CD4-positive, alpha-beta T cell treated with Interleukin-6 at 100 ng/mL for 8 hours (primary cell): ENCODE results near the gene ALKBH6.
"Not testable (repeated sequence)": the region's sequence is repeated elsewhere in the genome, so short reads cannot be mapped to it uniquely, and the experiment has no call there.

Source experiments
- DNase-seq: peaks from one replicate; pipeline ENCODE4 v3.0.0-alpha.2; 2020; ENCODE audit warnings: mixed read lengths, low spot score

Gene ALKBH6

GRCh38 chr19:35992907-35993765 is 20.9 kb downstream of the ALKBH6 start:
- no peak for DNase-seq

DNA sequence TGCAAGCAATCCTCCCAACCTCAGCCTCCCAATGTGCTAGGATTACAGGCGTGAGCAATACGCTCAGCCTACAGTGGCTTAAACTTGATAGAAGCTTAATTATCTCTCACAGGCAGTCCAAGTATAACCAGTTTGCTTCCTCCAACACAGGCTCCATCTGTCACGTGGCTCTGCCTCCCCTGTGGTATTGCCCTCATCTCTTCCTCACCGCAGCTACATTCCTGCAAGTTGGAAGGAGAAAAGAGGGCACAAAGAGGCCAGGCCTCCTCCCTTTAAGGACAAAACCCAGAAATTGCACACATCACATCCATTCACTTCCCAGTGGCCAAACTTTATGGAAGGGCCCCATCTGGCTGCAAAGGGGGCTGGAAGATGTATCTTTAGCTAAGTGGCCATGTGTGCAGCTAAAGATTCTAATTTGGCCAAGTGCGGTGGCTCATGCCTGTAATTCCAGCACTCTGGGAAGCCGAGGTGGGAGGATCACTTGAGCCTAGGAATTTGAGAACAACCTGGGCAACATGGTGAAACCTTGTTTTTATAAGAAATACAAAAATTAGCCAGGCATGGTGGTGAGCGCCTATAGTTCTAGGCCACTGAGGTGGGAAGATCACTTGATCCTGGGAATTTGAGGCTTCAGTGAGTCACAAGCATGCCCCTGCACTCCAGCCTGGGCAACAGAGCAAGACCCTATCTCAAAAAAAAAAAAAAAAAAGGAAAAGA is 22.1 kb downstream of the ALKBH6 start:
- DNase-seq, result no peak

- no peak for DNase-seq
Measured at GRCh38 chr19:35990771-35991730, 23.0 kb downstream of the ALKBH6 start.

GRCh38 chr19:35990156-35990555 is 23.9 kb downstream of the ALKBH6 start:
- no peak for DNase-seq

GRCh38 chr19:35988824-35989223 is 25.2 kb downstream of the ALKBH6 start:
- DNase-seq, result no peak

DNA sequence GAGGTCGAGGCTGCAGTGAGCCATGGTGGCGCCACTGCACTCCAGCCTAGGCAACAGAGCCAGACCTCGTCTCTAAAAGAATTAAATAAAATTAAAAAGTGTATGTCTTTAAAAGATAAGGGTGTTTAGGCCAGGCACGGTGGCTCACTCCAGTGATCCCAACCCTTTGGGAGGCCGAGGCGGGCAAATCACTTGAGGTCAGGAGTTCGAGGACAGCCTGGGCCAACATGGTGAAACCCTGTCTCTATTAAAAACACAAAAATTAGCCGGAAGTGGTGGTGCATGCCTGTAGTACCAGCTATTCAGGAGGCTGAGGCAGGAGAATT is 26.5 kb downstream of the ALKBH6 start:
- no peak for DNase-seq

DNA sequence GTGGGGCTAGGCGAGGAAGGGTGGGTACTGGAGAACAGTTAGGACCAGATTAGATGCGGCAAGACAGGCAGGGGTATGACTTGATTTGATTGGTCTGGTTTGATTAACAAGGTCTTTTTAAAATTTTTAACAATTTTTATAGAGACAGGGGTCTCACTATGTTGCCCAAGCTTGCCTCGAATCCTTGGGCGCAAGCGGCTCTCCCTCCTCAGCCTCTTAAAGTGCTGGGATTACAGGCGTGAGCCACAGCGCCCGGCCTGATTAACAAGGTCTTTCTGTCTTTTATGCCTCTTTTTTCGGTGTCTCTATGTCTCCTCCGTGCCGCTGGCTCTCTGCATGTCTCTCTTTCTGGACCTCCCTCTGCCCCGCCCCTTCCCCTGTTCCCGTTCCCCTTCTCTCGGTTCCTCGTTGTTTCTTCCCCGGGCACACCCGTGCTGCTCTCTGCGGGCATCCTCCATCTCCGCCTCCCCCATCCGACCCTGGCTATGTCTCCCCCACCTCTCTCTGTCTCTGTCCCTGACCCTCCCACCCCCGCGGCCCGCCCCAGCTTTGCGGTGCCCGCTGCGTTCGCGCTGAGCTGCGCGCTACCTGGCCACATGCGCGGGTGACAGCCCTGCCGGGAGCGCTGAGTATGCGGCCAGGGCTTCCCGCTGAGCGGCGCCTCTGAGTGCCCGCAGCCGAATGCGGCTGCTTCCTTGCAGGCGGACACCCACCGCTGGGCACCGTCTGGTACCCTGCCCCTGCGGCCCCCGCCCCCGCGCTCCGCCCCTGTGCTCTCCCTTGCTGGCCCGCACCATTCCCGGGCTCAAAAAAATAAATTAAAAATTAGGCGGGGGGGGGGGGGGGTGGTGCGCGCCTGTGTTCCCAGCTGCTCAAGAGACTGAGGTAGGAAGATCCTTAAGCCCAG is 27.1 kb downstream of the ALKBH6 start:
- no peak for DNase-seq

GRCh38 chr19:35986111-35986510 is 27.9 kb downstream of the ALKBH6 start:
- no peak for DNase-seq

- DNase-seq, result no peak
Measured at GRCh38 chr19:35983177-35983576, 30.8 kb downstream of the ALKBH6 start.

- not testable (repeated sequence) for DNase-seq
Measured at GRCh38 chr19:35980997-35981396, 33.0 kb downstream of the ALKBH6 start.

DNA sequence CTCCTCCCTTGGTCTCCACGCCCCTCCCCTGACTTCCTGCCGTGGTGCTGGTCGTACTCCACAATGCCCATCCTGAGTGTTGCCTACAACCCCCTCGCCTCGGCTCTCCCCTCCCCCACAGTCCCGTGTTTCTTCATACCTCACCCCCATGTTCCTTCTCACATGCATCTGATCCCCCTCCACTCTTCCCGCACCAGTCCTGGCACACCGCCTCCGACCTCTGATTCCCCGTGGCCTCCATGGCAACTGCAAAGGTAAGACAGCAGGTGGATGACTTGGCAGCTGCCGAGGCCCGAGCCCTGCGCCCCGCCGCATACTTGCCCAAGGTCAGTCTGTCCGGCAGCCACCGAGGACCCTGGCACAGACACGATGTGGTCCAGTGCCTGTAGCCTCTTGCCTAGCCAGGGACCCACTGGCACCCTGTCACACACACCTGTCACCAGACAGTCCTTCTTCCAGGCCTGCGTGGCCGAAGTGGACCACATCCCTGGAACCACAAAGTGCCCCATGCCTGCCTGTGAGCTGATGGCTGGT is 35.1 kb downstream of the ALKBH6 start:
- DNase-seq, result no peak

DNA sequence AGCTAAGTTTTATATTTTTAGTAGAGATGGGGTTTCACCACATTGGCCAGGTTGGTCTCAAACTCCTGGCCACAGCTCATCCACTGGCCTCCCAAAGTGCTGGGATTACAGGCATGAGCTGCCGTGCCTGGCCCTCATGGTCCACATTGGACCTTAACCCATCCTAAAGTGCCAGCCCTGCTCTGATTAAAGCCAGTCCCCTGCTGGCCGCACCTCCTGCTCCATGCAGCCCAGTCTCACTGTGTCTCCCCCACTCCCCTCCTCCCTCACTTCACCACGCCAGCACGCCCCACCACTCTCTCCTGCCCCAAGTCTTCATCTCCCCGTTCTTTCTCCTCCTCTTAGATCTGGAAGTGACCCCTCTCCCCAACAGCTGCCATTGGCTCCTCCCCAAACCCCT is 35.7 kb downstream of the ALKBH6 start:
- DNase-seq, result no peak

GRCh38 chr19:35977446-35978222 is 36.4 kb downstream of the ALKBH6 start:
- no peak for DNase-seq

DNA sequence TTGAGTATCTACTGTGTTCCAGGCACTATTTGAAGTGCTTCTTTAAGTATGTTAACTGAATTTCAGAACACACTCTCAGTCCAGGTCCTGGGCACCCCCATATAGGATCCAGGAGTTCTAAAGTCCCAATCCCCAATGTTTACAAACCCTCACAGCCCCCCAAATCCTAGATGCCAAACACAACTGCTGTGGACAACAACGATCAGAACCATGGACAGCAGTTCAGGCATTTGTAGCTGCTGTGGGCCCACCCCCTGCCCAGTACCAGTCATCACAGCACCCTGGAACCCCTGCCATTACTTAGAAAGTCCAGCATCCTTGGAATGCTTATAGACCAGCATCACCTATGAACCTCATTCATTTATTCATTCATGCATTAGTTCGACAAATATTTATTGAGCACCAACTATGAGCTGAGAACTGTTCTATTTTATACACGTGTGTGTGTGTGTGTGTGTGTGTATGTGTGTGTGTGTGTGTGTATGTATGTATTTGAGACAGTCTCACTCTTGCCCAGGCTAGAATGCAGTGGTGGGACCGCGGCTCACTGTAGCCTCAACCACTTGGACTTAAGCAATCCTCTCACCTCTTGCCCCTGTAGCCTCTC is 38.3 kb downstream of the ALKBH6 start:
- no peak for DNase-seq

GRCh38 chr19:35973487-35973886 is 40.5 kb downstream of the ALKBH6 start:
- no peak for DNase-seq

GRCh38 chr19:35966771-35967170 is 47.2 kb downstream of the ALKBH6 start:
- no peak for DNase-seq

- no peak for DNase-seq
Measured at GRCh38 chr19:35963514-35963913, 50.5 kb downstream of the ALKBH6 start.

GRCh38 chr19:35960432-35960972 is 53.5 kb downstream of the ALKBH6 start:
- DNase-seq, result no peak

GRCh38 chr19:35959968-35960320 is 54.1 kb downstream of the ALKBH6 start:
- no peak for DNase-seq
